ENCODE data around the gene HEG1.

The HEG1 gene

DNA sequence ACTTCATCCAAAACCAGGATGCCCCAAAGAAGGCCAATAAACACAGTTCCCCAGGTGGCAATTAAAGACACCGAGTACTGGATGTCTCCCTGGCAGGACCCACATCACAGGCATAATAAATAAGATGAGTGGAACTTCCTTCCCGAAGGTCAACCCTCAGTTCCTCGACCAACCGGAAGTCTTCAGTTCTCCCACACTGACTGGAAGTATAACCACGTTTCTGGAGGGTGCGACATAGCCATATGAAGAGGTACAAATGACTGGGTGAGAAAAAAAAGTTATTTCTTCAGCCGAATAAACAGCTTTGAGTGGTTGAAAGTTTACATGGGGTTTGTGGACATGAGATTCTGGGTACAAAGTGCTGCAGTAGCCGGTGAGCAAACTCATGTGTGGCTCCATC lies 86.6 kb downstream of the HEG1 start:
- TF ChIP-seq, protein P1, sequence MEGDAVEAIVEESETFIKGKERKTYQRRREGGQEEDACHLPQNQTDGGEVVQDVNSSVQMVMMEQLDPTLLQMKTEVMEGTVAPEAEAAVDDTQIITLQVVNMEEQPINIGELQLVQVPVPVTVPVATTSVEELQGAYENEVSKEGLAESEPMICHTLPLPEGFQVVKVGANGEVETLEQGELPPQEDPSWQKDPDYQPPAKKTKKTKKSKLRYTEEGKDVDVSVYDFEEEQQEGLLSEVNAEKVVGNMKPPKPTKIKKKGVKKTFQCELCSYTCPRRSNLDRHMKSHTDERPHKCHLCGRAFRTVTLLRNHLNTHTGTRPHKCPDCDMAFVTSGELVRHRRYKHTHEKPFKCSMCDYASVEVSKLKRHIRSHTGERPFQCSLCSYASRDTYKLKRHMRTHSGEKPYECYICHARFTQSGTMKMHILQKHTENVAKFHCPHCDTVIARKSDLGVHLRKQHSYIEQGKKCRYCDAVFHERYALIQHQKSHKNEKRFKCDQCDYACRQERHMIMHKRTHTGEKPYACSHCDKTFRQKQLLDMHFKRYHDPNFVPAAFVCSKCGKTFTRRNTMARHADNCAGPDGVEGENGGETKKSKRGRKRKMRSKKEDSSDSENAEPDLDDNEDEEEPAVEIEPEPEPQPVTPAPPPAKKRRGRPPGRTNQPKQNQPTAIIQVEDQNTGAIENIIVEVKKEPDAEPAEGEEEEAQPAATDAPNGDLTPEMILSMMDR (conservative IDR thresholded peaks at IDR 0.05; ENCODE audit: low read depth, low read length) = no peak
- no peak overlapping the region for H3K4me3 ChIP-seq (ENCODE audit: low read length)
- DNase-seq (ENCODE audit: low read depth) = no peak

DNA sequence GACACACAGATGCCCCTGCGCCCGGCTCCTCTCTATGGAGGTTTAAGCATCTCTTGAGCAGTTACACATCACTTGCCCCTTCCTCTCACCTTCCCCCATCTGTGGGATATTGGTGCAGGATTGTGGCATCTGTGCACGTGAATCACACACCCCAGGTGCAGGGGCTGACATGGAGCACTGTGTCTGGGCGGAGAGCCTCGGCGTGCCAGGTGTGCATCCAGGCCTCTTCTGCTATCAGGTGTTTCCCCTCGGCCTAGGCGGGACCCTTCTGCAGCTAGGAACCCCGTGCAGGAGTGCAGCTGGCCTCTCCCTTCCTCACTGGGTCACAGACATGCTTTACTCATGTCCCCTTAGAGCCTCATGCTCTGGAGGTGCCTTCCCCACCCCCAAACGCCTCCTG lies 87.8 kb downstream of the HEG1 start:
- H3K4me3 ChIP-seq (ENCODE audit: low read length) = no peak overlapping the region
- TF ChIP-seq, protein P1 (conservative IDR thresholded peaks at IDR 0.05; ENCODE audit: low read depth, low read length) = no peak
- no peak for DNase-seq (ENCODE audit: low read depth)

DNA sequence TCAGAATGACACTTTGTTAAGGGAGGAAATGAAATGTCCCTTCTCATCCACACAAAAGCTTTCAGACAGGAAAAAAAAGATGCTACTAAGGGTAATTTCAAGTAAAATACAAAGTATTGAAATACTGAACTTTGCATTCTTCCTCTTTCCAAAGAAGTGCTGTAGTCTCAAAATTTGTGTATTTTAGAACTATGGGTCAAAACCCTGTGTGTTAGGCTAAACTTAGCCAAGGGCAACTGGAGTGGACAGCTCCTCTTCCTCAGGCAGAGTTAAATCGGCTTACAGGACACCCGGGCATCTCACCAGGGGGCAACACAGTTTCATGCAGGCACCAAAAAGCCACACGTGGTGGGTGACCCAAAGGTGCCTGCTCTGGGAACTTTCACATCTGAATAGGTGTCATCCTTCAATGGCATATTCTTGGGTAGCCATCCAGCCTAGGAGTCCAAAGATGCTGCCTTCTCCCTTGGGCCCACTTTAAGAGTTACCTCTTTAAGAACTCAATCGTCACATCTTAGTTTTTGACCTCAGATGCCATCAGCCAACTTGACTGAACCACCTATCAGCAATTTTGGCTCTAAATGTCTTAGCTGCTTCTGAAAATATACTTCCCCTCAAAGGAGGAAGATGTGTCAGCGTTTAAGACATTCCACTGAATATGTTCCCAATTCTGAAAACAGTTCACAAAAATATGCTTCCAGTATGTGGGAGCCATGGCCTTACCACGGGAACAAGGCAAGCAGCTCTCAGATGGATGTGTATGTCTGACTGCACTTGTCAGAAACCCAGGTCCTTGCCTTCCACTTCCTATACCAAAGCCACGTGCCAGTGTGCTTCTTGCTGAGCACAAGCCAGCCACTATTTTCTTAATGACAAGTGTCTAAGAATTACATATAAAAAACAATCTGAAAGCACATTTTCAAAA lies 89.0 kb downstream of the HEG1 start:
- no peak overlapping the region for H3K4me3 ChIP-seq (ENCODE audit: low read length)
- DNase-seq (ENCODE audit: low read depth) = no peak
- TF ChIP-seq, protein P1 (conservative IDR thresholded peaks at IDR 0.05; ENCODE audit: low read depth, low read length) = no peak

DNA sequence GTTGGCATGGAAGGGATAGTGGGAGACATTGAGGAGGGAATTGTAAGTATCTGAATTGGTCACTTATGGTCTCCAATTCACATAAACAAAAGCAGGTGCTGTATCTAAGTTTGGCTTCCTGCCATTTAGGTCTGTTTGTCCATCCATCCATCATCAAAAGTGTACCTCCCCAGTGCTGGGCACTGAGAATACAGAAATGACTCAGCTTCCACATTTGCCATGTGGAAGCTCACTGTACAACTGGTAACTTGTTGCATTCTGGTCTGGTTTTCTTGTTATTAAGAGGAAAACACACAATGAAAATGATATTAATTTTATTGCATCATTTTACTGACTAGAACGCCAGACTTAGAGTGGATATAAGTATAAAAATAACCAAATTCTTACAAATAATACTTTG lies 90.4 kb downstream of the HEG1 start:
- H3K4me3 ChIP-seq (ENCODE audit: low read length) = no peak overlapping the region
- no peak for DNase-seq (ENCODE audit: low read depth)
- TF ChIP-seq, protein P1 (conservative IDR thresholded peaks at IDR 0.05; ENCODE audit: low read depth, low read length) = no peak

DNA sequence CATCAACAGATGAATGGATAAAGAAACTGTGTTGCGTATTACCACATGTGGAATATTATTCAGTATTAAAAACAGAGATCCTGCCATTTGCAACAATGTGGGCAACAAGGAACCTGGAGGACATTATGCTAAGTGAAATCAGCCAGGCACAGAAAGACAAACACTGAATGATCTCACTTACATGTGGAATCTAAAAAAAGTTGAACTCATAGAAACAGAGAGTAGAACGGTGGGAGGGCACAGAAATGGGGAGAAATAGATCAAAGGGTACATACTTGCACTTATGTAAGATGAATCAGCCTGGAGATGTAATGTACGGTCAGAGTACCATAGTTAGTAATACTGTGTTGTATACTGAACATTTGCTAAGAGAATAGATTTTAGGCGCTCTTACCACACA lies 91.4 kb downstream of the HEG1 start:
- no peak for DNase-seq (ENCODE audit: low read depth)
- no peak overlapping the region for H3K4me3 ChIP-seq (ENCODE audit: low read length)
- TF ChIP-seq, protein P1 (conservative IDR thresholded peaks at IDR 0.05; ENCODE audit: low read depth, low read length) = no peak

DNA sequence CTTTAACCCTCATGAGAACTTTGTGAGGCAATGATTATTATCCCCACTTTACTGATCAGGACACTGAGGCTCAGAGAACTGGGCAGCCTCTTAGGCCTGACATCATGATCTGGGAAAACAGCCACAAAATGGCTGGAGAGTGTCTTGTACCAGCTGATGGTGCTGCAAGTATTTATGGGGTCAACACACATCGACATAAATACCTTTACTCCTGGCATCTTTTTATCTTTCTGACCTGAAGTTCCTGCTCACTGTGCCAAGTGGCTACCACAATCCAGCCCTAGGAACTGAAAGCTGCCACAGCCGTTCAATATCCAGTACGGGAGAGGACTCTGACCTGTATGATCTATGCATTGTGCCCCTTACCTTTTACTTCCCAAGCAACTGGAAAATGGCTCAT lies 92.0 kb downstream of the HEG1 start:
- no peak for DNase-seq (ENCODE audit: low read depth)
- no peak overlapping the region for H3K4me3 ChIP-seq (ENCODE audit: low read length)
- TF ChIP-seq, protein P1 (conservative IDR thresholded peaks at IDR 0.05; ENCODE audit: low read depth, low read length) = no peak

DNA sequence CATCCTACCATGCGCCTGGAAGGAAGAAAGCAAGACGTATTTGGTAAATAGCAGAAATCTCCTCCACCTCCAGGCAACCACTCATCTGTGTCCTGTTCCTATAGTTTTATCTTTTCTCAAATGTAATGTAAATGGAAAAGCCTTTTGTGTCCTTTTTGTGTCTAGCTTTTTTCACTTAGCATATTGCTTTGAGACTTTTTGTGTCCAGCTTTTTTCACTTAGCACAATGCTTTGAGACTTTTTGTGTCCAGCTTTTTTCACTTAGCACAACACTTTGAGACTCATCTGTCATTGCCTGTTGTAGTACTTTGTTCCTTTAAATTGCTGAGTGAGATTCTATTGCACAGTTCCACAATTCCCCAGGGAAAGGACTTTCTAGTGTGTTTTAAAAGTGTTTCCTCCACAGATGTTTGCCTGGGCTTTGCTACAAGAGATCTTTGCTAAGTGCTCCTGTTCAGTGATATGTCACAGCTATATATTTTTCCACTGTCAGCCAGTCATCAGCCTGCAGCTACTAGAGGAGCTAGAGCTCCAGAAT lies 93.3 kb downstream of the HEG1 start:
- TF ChIP-seq, protein P1 (conservative IDR thresholded peaks at IDR 0.05; ENCODE audit: low read depth, low read length) = no peak
- no peak for DNase-seq (ENCODE audit: low read depth)
- H3K4me3 ChIP-seq (ENCODE audit: low read length) = no peak overlapping the region

Data from retinal pigment epithelial cell (primary cell).